Activated CD4-positive, alpha-beta T cell treated with anti-CD3 and anti-CD28 coated beads for 1 hour (primary cell): ENCODE measurements around the gene ESRRB.
"Not testable (repeated sequence)": the region's sequence is repeated elsewhere in the genome, so short reads cannot be mapped to it uniquely, and the experiment has no call there.

Experiments
- DNase-seq: peaks from one replicate; pipeline ENCODE4 v3.0.0-alpha.2; 2020

ESRRB gene

GRCh38 chr14:76498976-76499375 is 123.0 kb downstream of the ESRRB start:
- no peak for DNase-seq

GRCh38 chr14:76499399-76499798 is 123.5 kb downstream of the ESRRB start:
- no peak for DNase-seq

- DNase-seq = no peak
These were observed 124.1 kb downstream of the ESRRB start for GRCh38 chr14:76500011-76500410.

DNA sequence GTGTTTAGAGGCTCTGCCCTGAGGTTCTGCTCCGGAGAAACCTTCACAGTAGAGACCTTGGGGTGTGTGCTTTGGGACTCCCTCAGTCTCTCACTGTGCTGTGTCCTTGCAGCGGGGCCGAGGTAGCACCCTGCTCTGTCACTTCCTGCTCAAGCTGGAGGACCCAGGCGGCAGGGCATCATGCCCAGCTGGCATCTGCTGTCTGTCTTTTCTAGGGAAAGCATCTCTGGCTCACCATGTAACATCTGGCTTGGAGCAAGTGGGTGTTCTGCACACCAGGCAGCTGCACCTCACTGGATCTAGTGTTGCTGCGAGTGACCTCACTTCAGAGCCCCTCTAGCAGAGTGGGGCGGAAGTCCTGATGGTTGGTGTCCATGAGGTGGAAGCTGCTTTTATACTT is 124.5 kb downstream of the ESRRB start:
- no peak for DNase-seq

DNA sequence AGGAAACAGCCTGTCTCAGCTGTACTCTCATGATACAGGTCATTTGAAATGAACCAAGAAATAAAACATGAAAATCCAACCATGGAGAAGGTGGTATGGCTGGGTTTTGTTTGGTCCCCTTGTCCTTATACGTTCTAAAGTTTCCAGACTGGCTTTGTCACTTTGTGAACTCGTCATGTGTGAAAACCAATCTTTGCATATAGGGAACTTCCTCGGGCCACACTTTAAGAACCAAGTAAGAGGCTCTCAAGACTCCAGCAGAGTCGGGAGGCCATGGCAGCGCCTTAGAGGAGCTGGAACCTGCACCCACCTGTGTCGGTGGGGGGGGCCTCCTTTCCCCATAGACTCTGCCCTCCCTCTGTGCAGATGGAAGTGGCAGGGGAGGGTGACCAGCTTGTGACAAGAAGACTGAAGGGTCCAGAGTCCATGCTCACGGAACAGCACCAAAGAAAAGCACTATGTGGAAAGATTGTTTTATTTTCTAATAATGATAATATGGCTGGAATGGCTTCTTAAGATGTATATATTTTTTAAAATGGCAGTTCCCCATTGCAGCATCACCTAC is 125.3 kb downstream of the ESRRB start:
- DNase-seq = no peak

GRCh38 chr14:76502219-76502618 is 126.3 kb downstream of the ESRRB start:
- no peak for DNase-seq

DNA sequence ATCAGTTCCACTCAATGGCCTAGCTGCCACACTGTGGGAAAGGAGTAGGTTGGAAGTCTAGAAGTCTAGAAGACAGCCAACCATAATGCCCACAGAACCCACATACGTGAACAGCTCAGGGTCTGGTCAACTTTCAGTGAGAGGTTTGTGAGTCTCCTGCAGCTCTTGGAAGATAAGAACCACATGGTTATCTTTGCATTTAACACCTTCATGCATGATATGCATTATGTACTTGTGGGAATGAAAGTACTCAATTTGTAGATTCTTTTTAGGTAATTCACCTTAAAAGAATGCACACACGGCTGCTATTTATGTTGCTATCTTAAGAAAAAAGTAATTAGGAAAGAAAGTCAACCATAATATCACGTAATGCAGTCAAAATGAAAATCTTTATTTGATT is 126.7 kb downstream of the ESRRB start:
- DNase-seq = no peak

- DNase-seq = no peak
These were observed 133.4 kb downstream of the ESRRB start for GRCh38 chr14:76509311-76509710.

GRCh38 chr14:76510181-76510580 is 134.2 kb downstream of the ESRRB start:
- no peak for DNase-seq

DNA sequence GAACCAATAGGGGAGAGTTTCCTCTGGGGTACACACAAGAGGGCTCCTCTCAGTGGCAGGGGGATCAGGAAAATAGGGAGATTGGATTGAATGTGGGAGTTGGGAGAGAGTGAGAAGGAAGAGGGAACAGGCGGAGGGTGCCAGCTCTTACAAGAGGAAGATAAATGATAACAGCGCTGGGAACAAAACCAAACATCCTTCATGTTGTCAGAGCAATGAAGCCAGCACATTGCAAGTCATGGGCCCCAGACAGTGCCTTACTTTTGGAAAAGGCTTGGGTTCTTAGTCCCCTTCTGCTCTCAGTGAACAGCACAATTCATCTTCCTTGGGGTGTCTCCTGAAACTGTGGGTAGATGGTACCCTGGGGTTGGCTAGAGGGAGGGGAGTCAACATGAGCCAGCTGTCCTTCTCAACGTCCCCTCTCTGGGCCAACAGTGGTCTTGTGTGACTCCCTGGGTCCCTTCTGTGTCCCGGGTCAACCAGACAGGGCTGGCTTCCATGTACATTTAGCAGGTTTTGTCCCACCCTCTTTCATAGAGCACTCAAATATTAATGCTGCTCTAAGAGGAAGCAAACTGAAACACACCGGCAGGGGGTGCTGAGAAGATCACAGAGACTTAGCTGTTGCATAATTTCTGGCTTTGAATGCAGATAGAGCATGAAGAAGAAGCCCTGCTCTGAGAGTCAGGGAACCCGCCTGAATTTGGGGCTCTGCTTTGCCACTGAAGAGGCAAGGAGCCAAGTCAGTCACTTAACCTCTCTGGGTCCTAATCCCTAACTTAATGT is 138.5 kb downstream of the ESRRB start:
- no peak for DNase-seq

DNA sequence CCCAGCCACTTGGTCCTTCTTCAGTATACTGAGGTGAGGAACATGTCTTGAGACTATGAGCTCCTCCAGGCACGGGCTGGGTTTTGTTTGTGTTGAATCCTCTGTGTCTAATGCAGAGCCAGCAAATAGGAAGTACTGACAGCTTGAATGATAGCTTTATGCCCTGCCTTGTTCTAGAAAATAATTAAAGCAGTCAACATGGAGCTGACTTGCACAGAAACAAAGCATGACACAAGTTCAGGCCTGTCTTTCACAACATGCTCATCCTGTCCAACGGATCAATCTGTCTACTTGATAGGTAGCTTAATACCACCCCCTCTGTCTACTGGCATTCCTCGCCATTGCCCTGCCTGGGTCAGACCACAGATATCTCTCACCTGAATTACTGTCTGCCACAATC is 140.9 kb downstream of the ESRRB start:
- no peak for DNase-seq

GRCh38 chr14:76518366-76518765 is 142.4 kb downstream of the ESRRB start:
- DNase-seq = no peak

GRCh38 chr14:76525106-76525821 is 149.3 kb downstream of the ESRRB start:
- no peak for DNase-seq

DNA sequence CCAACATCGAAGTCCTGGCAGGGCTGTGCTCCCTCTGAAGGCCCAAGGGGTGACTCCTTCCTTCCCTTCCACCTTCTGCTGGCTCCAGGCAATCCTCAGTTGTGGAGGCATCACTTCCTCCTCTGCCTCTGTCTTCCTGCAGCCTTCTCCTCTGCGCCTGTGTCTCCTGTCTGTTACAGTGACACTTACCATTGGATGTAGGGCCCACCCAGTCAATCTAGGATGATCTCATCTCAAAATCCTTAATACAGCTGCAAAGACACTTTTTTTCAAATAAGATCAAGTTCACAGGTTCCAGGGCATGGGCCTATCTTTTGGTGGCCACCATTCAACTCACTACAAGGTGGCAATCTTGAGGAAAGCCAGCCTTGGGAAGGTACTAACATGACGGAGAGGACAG is 155.1 kb downstream of the ESRRB start:
- no peak for DNase-seq

- no peak for DNase-seq
These were observed 155.9 kb downstream of the ESRRB start for GRCh38 chr14:76531821-76532318.

DNA sequence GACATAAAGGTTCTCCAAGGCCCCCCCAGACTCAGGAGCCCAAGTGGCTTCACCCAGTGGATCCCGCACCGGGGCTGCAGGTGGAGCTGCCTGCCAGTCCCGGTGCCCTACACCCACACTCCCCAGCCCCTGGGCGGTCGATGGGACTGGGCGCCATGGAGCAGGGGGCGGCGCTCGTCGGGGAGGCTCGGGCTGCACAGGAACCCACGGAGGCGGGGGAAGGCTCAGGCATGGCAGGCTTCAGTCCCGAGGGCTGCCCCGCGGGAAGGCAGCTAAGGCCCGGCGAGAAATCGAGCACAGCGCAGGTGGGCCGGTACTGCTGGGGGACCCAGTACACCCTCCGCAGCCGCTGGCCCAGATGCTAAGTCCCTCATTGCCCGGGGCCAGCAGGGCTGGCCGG is 160.7 kb downstream of the ESRRB start:
- DNase-seq = not testable (repeated sequence)

DNA sequence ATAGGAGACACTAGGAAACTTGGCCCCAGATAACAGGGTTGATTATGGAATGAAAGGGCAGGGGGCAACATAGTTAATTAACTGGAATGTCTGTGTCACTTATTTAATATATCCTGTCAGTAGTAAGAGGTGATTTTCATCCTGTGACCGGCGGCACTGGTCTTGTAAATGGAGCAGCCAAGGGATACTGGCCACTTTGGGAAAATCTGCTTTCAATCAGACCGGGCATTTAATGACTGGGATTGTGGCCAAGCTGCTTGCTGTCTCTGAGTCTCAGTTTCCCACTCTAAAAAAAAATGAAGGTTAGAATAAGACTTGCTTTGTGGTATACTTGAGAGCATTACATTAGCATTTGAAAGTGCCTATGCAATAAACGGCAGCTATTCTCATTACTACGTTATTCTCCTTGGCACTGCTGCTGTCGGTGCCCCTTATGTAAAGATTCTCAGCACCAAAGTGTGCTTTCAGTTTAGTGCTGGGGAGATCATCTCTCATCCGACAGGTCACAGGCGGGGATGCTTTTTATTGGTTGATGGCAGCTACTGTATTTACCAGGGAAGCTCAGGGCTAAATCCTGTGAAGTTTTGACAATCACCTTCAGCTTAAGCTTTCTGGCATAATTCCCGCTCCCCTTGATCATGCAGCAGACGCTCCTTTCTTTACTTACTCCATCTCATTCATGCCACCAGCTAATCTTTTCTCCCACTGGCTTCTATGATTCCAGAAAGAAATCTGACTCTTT is 162.1 kb downstream of the ESRRB start:
- no peak for DNase-seq

- DNase-seq = no peak
These were observed 162.7 kb downstream of the ESRRB start for GRCh38 chr14:76538648-76539008.

- no peak for DNase-seq
These were observed 163.2 kb downstream of the ESRRB start for GRCh38 chr14:76539130-76539529.

DNA sequence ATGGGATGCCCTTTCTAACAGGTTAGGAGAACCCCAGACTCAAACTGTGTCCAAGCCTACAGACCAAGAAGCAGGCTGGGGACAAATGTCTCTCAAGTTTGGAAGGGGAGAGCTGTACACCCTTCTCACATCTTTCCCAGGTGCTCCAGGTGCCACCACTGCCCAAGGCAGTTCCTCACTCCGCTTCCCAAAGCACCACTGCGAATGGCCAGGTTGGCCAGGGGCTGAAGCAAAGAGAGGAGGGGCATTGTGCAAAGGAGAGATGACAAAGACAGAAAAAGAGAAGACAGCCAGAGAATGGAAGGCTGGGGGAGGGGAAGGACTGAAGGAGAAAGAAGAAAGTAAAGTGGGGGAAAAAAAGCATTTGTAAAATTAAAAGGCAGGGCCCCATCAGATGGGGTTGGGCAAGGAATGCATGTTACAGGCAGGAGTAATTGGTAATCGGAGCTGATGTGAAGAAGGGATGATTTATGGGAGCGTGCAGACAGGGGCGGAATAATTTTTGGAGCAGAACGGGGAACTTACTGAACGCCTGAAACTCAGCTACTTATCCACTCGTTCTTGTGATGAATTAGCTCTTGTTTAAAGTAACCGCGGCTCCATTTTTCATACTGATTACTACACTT is 165.8 kb downstream of the ESRRB start:
- no peak for DNase-seq

DNA sequence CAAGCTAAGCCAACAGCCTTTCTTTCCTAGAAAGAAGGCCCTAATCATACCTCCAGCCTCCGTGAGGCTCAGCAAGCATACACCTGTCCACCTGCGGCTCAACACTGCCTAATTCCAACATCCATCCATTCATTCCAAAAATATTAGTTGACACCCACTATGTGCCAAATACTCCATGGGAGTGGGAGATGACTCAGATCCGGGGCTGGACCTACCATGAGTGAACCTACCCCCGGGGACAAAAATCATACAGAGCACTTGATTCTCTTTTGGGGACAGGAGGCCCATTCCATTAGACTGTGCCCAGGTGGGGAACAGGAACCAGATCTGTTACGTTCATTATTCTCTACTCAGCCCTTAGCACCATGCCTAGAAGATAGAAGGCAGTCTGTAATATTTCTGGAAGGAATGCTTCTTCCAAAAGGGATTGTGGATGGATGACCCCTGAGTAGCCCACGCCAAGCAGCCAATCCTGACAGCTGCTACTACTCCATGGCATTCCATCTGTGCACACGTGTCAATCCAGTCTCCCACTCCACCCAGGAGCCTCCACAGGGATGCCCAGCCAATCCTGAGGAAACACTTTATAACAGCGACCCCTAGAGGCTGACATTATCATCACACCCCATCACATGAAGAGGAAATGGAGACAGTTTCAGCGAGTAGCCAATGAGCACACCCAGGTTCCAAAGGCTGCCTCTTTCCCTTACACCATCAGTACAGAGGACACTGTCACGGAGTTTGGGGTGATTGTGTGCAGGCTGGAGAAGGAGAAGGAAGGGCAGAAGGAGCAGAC is 170.7 kb downstream of the ESRRB start:
- DNase-seq = no peak

- DNase-seq = no peak
These were observed 171.9 kb downstream of the ESRRB start for GRCh38 chr14:76547831-76548230.
